HG03025 (cell line): ENCODE data around the gene PACRG.

Source experiments
- ATAC-seq: cut with Tn5 transposase; IDR thresholded peaks from one replicate; pipeline ENCODE4 v1.9.1; 2021; ENCODE audit warnings: mild to moderate bottlenecking, moderate library complexity; ENCODE audit not compliant: unreplicated experiment, low FRiP score

PACRG gene

GRCh38 chr6:162921510-162922040 is 193.8 kb downstream of the PACRG start:
- no peak for ATAC-seq

GRCh38 chr6:162922563-162923166 is 194.9 kb downstream of the PACRG start:
- ATAC-seq, result no peak

GRCh38 chr6:162934844-162935243 is 207.1 kb downstream of the PACRG start:
- ATAC-seq, result no peak

- ATAC-seq, result no peak
These were observed 212.7 kb downstream of the PACRG start for GRCh38 chr6:162940426-162940825.

- no peak for ATAC-seq
These were observed 213.4 kb downstream of the PACRG start for GRCh38 chr6:162941128-162941527.

- no peak for ATAC-seq
These were observed 215.1 kb downstream of the PACRG start for GRCh38 chr6:162942866-162943265.

GRCh38 chr6:162943369-162943768 is 215.6 kb downstream of the PACRG start:
- no peak for ATAC-seq

GRCh38 chr6:162951164-162951743 is 223.5 kb downstream of the PACRG start:
- no peak for ATAC-seq

GRCh38 chr6:162952423-162952822 is 224.6 kb downstream of the PACRG start:
- no peak for ATAC-seq

GRCh38 chr6:162957062-162957461 is 229.3 kb downstream of the PACRG start:
- ATAC-seq, result no peak

- ATAC-seq, result no peak
These were observed 233.1 kb downstream of the PACRG start for GRCh38 chr6:162960679-162961457.

GRCh38 chr6:162962093-162962492 is 234.3 kb downstream of the PACRG start:
- ATAC-seq, result no peak

GRCh38 chr6:162963861-162964260 is 236.1 kb downstream of the PACRG start:
- no peak for ATAC-seq

- no peak for ATAC-seq
These were observed 236.8 kb downstream of the PACRG start for GRCh38 chr6:162964488-162965140.

GRCh38 chr6:162965366-162965765 is 237.6 kb downstream of the PACRG start:
- no peak for ATAC-seq

- no peak for ATAC-seq
These were observed 242.5 kb downstream of the PACRG start for GRCh38 chr6:162970246-162970645.

- ATAC-seq, result no peak
These were observed 243.6 kb downstream of the PACRG start for GRCh38 chr6:162971356-162971755.

- ATAC-seq, result no peak
These were observed 245.5 kb downstream of the PACRG start for GRCh38 chr6:162973151-162973872.

GRCh38 chr6:162973980-162974379 is 246.2 kb downstream of the PACRG start:
- ATAC-seq, result no peak

- no peak for ATAC-seq
These were observed 246.9 kb downstream of the PACRG start for GRCh38 chr6:162974685-162975084.
